B cell (primary cell): ENCODE data around the gene SLC6A16. TPM values are rescaled to one million over a fixed set of nuclear protein-coding genes. Genes with fewer than 3 reads are reported as not detected.

Experiments used
- ATAC-seq: fragments of 200-7000 bp; cut with Tn5 transposase; one replicate; pipeline ENCODE4 v1.10.0; 2021; ENCODE audit warnings: low read depth, mild to moderate bottlenecking, moderate number of reproducible peaks, moderate library complexity
- CTCF ChIA-PET: fragments of 350-600 bp; sonication (Branson Sonifier 250); formaldehyde crosslinking; loops from one replicate; lab custom pipeline; 2021; ENCODE audit warnings: antibody characterized with exemption, inconsistent platforms; lab: Charles Lee
- POLR2A ChIA-PET: fragments of 350-600 bp; sonication (Branson Sonifier 250); formaldehyde crosslinking; loops from one replicate; lab custom pipeline; 2021; ENCODE audit warnings: antibody characterized with exemption; lab: Charles Lee
- DNase-seq: peaks from one replicate; pipeline ENCODE4 v3.0.0; 2013
- H2AFZ ChIP-seq: 2 replicates; pipeline ENCODE4 v1.6.1; 2012; ENCODE audit warnings: mild to moderate bottlenecking, low read depth, low read length; ENCODE audit not compliant: insufficient read depth, poor library complexity, severe bottlenecking
- H3K27ac ChIP-seq, 2 donors: 1 replicate in 1 of 2; 2 replicates in 1 of 2; pipeline ENCODE4 v1.5.1; 2012 to 2013; ENCODE audit warnings: low read length in 2 of 2, mild to moderate bottlenecking in 2 of 2, moderate library complexity in 1 of 2
- H3K27me3 ChIP-seq, 4 experiments: fragments of 200-600 bp in 1 of 4; sonication (generic) in 1 of 4; replicated peaks in 1 of 4; 1 replicate in 2 of 4; 2 replicates in 2 of 4; pipeline versions ENCODE4 v1.6.1 to v1.7.0; 2013 to 2016; ENCODE audit warnings: low read length in 3 of 4, mild to moderate bottlenecking in 2 of 4, mixed read lengths in 1 of 4, moderate library complexity in 1 of 4; ENCODE audit not compliant: insufficient read depth in 4 of 4, control insufficient read depth in 3 of 4; ENCODE audit errors: control extremely low read depth in 1 of 4
- H3K36me3 ChIP-seq, 2 experiments: replicated peaks in 1 of 2; 1 replicate in 1 of 2; 2 replicates in 1 of 2; pipeline versions ENCODE4 v1.6.1 to v1.7.1; 2013; ENCODE audit warnings: low read length in 1 of 2; ENCODE audit not compliant: insufficient read depth in 2 of 2, control insufficient read depth in 1 of 2; ENCODE audit errors: control extremely low read depth in 1 of 2, extremely low read depth in 1 of 2
- H3K4me1 ChIP-seq, 2 donors: fragments of 200-600 bp in 1 of 2; sonication (generic) in 1 of 2; 1 replicate in 1 of 2; 2 replicates in 1 of 2; pipeline versions ENCODE4 v1.5.1 to v1.6.1; 2013 to 2017; ENCODE audit warnings: low read length in 2 of 2; ENCODE audit not compliant: control insufficient read depth in 2 of 2, insufficient read depth in 2 of 2
- H3K4me2 ChIP-seq: replicated peaks from 2 replicates; pipeline ENCODE3; 2012; ENCODE audit warnings: mild to moderate bottlenecking, low read depth, low read length; ENCODE audit not compliant: poor library complexity, severe bottlenecking
- H3K4me3 ChIP-seq, 5 experiments: fragments of 200-600 bp in 1 of 5; sonication (generic) in 1 of 5; 1 replicate in 3 of 5; 2 replicates in 2 of 5; pipeline versions ENCODE4 v1.5.1 to v1.7.0; 2011 to 2016; ENCODE audit warnings: low read length in 4 of 5, mild to moderate bottlenecking in 4 of 5, low read depth in 2 of 5, control low read depth in 1 of 5, moderate library complexity in 1 of 5; ENCODE audit not compliant: insufficient read depth in 1 of 5; ENCODE audit errors: control extremely low read depth in 1 of 5, extremely low read depth in 1 of 5
- H3K79me2 ChIP-seq: fragments of 200-600 bp; sonication (generic); one replicate; pipeline ENCODE4 v1.6.0; 2016; ENCODE audit warnings: low read length; ENCODE audit not compliant: control insufficient read depth, insufficient read depth
- H3K9ac ChIP-seq: fragments of 200-600 bp; sonication (generic); 2 replicates; pipeline ENCODE4 v1.6.1; 2017; ENCODE audit warnings: mild to moderate bottlenecking, low read length, moderate library complexity
- H3K9me3 ChIP-seq, 3 donors: one replicate each; pipeline versions ENCODE4 v1.6.1 to v1.7.1; 2013; ENCODE audit warnings: low read length in 2 of 3; ENCODE audit not compliant: control insufficient read depth in 2 of 3, insufficient read depth in 1 of 3; ENCODE audit errors: control extremely low read depth in 1 of 3
- H4K20me1 ChIP-seq: 2 replicates; pipeline ENCODE4 v1.6.0; 2012; ENCODE audit warnings: mild to moderate bottlenecking, low read length; ENCODE audit not compliant: insufficient read depth, control insufficient read depth, poor library complexity, severe bottlenecking
- H3K27ac Mint-ChIP-seq: one replicate; pipeline ENCODE4 v1.8.0; 2021; ENCODE audit warnings: mixed read lengths
- H3K27me3 Mint-ChIP-seq: one replicate; pipeline ENCODE4 v1.8.0; 2021; ENCODE audit warnings: mixed read lengths
- H3K4me1 Mint-ChIP-seq: one replicate; pipeline ENCODE4 v1.8.0; 2021; ENCODE audit warnings: mixed read lengths
- H3K4me3 Mint-ChIP-seq: one replicate; pipeline ENCODE4 v1.8.0; 2021; ENCODE audit warnings: mixed read lengths
- H3K9me3 Mint-ChIP-seq: one replicate; pipeline ENCODE4 v1.8.0; 2022; ENCODE audit warnings: mixed read lengths; ENCODE audit not compliant: insufficient read depth
- EZH2 ChIP-seq: IDR thresholded peaks from 2 replicates; pipeline ENCODE4 v1.6.1; 2012; ENCODE audit warnings: borderline replicate concordance, low read depth, mild to moderate bottlenecking, moderate library complexity, low read length; ENCODE audit not compliant: insufficient read depth, poor library complexity, severe bottlenecking
- WGBS: methylation state at CpG from one replicate; pipeline ENCODE4 v1.1.5; 2013; ENCODE audit warnings: missing lambda C conversion rate; ENCODE audit not compliant: insufficient coverage; 5-methylcytosine and 5-hydroxymethylcytosine counted together
- intact Hi-C: fragments of 100-400 bp; cut with micrococcal nuclease; formaldehyde crosslinking; loops from one replicate; pipeline ENCODE4 v1.10.0; 2022
- polyA plus RNA-seq: library from polyadenylated mRNA; depleted of rRNA; stranded (reverse); fragments of >200 nt; gene quantifications from 2 replicates; pipeline ENCODE4 v1.2.3, GENCODE V29; 2012
- total RNA-seq, 2 donors: library from RNA; stranded (reverse); fragments of 120-200 nt in 1 of 2; gene quantifications; 1 replicate in 1 of 2; 2 replicates in 1 of 2; pipeline versions ENCODE4 v1.2.3 to v1.2.4, GENCODE V29; 2013 to 2022
- TF ChIP-seq, protein P1 (sequence below): fragments of 200-600 bp; IDR thresholded peaks from one replicate; pipeline ENCODE4 v1.8.0; 2022; ENCODE audit warnings: antibody characterized with exemption, mild to moderate bottlenecking

SLC6A16 gene
- total and polyA plus RNA-seq, 2 donors (not counting 1 experiment from before 2014, with no cell fraction given), result 22.3 to 68.4 TPM

DNA sequence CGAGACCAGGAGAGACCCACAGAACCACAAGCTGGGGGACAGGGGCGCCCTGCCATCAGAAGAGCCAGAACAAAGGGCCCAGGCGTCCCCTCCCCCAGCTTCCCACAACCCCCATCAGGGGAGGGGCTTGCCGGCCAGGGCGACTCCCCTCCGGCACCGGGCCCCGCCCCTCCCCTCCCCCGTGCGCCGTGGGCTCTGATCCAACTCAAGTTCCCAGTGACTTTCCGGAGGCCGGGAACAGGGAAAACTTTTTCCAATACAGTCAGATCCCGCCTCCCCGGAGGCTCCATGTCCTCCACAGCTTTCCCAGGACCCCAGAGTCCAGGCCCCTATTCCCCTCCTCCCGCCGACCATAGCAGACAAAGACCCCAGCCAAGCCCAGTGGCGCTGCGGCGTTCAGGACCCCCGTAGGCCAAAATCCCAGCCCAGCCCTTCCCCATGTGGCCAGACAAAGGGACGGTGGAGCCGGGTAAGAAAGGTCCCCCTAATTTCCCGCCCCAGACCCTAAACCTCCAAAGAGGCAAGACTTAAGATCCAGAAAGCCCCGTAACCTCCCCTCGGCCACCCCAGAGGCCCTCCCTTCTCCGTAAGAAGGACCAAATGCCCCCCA is 36.6 kb upstream of the SLC6A16 start:
- peak overlapping the region in 4 of 5 experiments; percentile 45 to 83 (median 58) for H3K4me3 ChIP-seq
- no peaks in the 10 kb centered on the region for H3K79me2 ChIP-seq
- H3K4me1 ChIP-seq, result peaks cover 58 to 70% of the 10 kb centered on the region in 2 donors
- no peaks in the 10 kb centered on the region for H4K20me1 ChIP-seq
- H3K27me3 ChIP-seq, result peaks cover 0 to 10% (median 3%) of the 10 kb centered on the region in 4 experiments
- CTCF ChIA-PET, result interaction anchor here (0.6 kb wide), 1 partner anchor 33 kb away, joined by 3 read pairs; no protein-coding TSS in a partner anchor
- intact Hi-C loops, result loop anchor here (5.0 kb wide), 1 partner anchor 34 kb away; the partner anchor contains the start of gene SLC6A16
- Mint-ChIP-seq H3K27me3 (no peaks in the 10 kb centered on the region), H3K4me1 (peaks cover 51% of the 10 kb centered on the region), H3K4me3 (no peak overlapping the region), H3K9me3 (no peaks in the 10 kb centered on the region), H3K27ac (peak overlapping the region; percentile 84)
- DNase-seq, result peak; percentile 67
- 12% methylated on average over 21 of the region's 27 CpGs for WGBS
- peak overlapping the region; percentile 98 for H3K4me2 ChIP-seq
- H3K27ac ChIP-seq, result peak overlapping the region; percentile 57 to 70
- H3K36me3 ChIP-seq, result no peaks in the 10 kb centered on the region
- POLR2A ChIA-PET, result interaction anchor here (1.0 to 2.7 kb wide), 3 partner anchors 20 to 26 kb away, joined by 4 to 11 read pairs (median 5); partner anchors contain the start of gene CD37
- peak overlapping the region; percentile 77 for H2AFZ ChIP-seq
- no peak for ATAC-seq
- peak overlapping the region; percentile 65 for H3K9ac ChIP-seq
- no peak for TF ChIP-seq EZH2
- TF ChIP-seq, protein P1, sequence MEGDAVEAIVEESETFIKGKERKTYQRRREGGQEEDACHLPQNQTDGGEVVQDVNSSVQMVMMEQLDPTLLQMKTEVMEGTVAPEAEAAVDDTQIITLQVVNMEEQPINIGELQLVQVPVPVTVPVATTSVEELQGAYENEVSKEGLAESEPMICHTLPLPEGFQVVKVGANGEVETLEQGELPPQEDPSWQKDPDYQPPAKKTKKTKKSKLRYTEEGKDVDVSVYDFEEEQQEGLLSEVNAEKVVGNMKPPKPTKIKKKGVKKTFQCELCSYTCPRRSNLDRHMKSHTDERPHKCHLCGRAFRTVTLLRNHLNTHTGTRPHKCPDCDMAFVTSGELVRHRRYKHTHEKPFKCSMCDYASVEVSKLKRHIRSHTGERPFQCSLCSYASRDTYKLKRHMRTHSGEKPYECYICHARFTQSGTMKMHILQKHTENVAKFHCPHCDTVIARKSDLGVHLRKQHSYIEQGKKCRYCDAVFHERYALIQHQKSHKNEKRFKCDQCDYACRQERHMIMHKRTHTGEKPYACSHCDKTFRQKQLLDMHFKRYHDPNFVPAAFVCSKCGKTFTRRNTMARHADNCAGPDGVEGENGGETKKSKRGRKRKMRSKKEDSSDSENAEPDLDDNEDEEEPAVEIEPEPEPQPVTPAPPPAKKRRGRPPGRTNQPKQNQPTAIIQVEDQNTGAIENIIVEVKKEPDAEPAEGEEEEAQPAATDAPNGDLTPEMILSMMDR, result no peak
- H3K9me3 ChIP-seq, result peaks cover 0 to 8% (median 4%) of the 10 kb centered on the region in 3 donors
